Keratinocyte (primary cell): ENCODE data around the gene ITGB5. TPM values are rescaled to one million over a fixed set of nuclear protein-coding genes. Genes with fewer than 3 reads are reported as not detected.

Source experiments
- DNase-seq: peaks from one replicate; pipeline ENCODE4 v3.0.0-alpha.2; 2011; ENCODE audit warnings: low read depth, missing footprints, low spot score
- FAIRE-seq: peaks from 2 replicates; lab custom pipeline; 2011; peaks lifted over from hg19 to GRCh38; lab: Jason Lieb, UNC
- H2AFZ ChIP-seq: 2 replicates; pipeline ENCODE4 v1.6.0; 2012; ENCODE audit warnings: low read length, control low read depth, inconsistent platforms; ENCODE audit not compliant: control insufficient read depth
- H3K27ac ChIP-seq: 2 replicates; pipeline ENCODE4 v1.5.1; 2011; ENCODE audit warnings: low read length; ENCODE audit not compliant: control insufficient read depth, insufficient read depth
- H3K27me3 ChIP-seq: 3 replicates; pipeline ENCODE4 v1.6.0; 2011; ENCODE audit warnings: low read length; ENCODE audit not compliant: control insufficient read depth, insufficient read depth; ENCODE audit errors: extremely low read depth
- H3K36me3 ChIP-seq, 2 experiments: 2 replicates in 1 of 2; 3 replicates in 1 of 2; pipeline ENCODE4 v1.5.1; 2011; ENCODE audit warnings: low read length in 2 of 2, mild to moderate bottlenecking in 1 of 2; ENCODE audit not compliant: control insufficient read depth in 2 of 2, insufficient read depth in 2 of 2; ENCODE audit errors: extremely low read depth in 1 of 2
- H3K4me1 ChIP-seq: 3 replicates; pipeline ENCODE4 v1.5.1; 2011; ENCODE audit warnings: low read length; ENCODE audit not compliant: control insufficient read depth, insufficient read depth; ENCODE audit errors: extremely low read depth
- H3K4me2 ChIP-seq: 3 replicates; pipeline ENCODE4 v1.6.0; 2011; ENCODE audit warnings: low read depth, low read length; ENCODE audit not compliant: control insufficient read depth, insufficient read depth; ENCODE audit errors: extremely low read depth
- H3K4me3 ChIP-seq, 3 experiments: fragments of 200-600 bp in 1 of 3; sonication (generic) in 1 of 3; 2 replicates in 2 of 3; 3 replicates in 1 of 3; pipeline ENCODE4 v1.5.1; 2011 to 2016; ENCODE audit warnings: low read length in 3 of 3, mild to moderate bottlenecking in 3 of 3, control low read depth in 2 of 3, inconsistent platforms in 1 of 3, low read depth in 1 of 3, mixed read lengths in 1 of 3, mixed run types in 1 of 3, moderate library complexity in 1 of 3; ENCODE audit not compliant: control insufficient read depth in 2 of 3, insufficient read depth in 2 of 3; ENCODE audit errors: extremely low read depth in 1 of 3
- H3K79me2 ChIP-seq: 2 replicates; pipeline ENCODE4 v1.6.0; 2012; ENCODE audit warnings: low read length; ENCODE audit not compliant: control insufficient read depth, insufficient read depth
- H3K9ac ChIP-seq: 3 replicates; pipeline ENCODE4 v1.6.0; 2011; ENCODE audit warnings: low read length; ENCODE audit not compliant: control insufficient read depth, insufficient read depth; ENCODE audit errors: extremely low read depth
- H3K9me1 ChIP-seq: 3 replicates; pipeline ENCODE4 v1.6.0; 2011; ENCODE audit warnings: low read length; ENCODE audit not compliant: control insufficient read depth, insufficient read depth; ENCODE audit errors: extremely low read depth
- H3K9me3 ChIP-seq: 2 replicates; pipeline ENCODE4 v1.5.1; 2012; ENCODE audit warnings: low read depth, low read length; ENCODE audit not compliant: control insufficient read depth
- H4K20me1 ChIP-seq: 3 replicates; pipeline ENCODE4 v1.6.0; 2011; ENCODE audit warnings: low read length; ENCODE audit not compliant: control insufficient read depth, insufficient read depth; ENCODE audit errors: extremely low read depth
- EZH2 ChIP-seq: IDR thresholded peaks from one replicate; pipeline ENCODE4 v1.6.1; 2012; ENCODE audit warnings: inconsistent platforms, mild to moderate bottlenecking, low read length, moderate library complexity
- dilution Hi-C: fragments of 300-500 bp; cut with MboI; formaldehyde crosslinking; loops from one replicate; pipeline ENCODE4 v1.7.0; 2020; ENCODE audit warnings: low sequenced_read_pairs; ENCODE audit not compliant: extremely low pct_ligation_motif_present
- polyA plus RNA-seq, 5 experiments: library from polyadenylated mRNA; depleted of rRNA in 3 of 5; stranded (reverse) in 3 of 5; stranded (forward) in 1 of 5; unstranded in 1 of 5; fragments of >200 nt; gene quantifications; 1 replicate in 1 of 5; 2 replicates in 3 of 5; 3 replicates in 1 of 5; pipeline versions ENCODE4 v1.2.1 to v1.2.3, GENCODE V29; 2011 to 2012; ENCODE audit warnings: missing spikeins in 2 of 5, low read depth in 1 of 5, low replicate concordance in 1 of 5
- TF ChIP-seq, protein P1 (sequence below), 3 experiments: IDR thresholded peaks in 1 of 3; conservative IDR thresholded peaks in 1 of 3; optimal IDR thresholded peaks in 1 of 3; 2 replicates in 2 of 3; 3 replicates in 1 of 3; pipeline versions ENCODE3 to v1.5.1; 2011; ENCODE audit warnings: low read length in 3 of 3, mild to moderate bottlenecking in 3 of 3, moderate library complexity in 2 of 3, control low read depth in 1 of 3, inconsistent platforms in 1 of 3; ENCODE audit not compliant: insufficient read depth in 2 of 3; ENCODE audit errors: extremely low read depth in 1 of 3

ITGB5 gene
- polyA plus RNA-seq, 1 donor (not counting 4 experiments of a cell fraction or from before 2014, with no cell fraction given): 136 TPM

DNA sequence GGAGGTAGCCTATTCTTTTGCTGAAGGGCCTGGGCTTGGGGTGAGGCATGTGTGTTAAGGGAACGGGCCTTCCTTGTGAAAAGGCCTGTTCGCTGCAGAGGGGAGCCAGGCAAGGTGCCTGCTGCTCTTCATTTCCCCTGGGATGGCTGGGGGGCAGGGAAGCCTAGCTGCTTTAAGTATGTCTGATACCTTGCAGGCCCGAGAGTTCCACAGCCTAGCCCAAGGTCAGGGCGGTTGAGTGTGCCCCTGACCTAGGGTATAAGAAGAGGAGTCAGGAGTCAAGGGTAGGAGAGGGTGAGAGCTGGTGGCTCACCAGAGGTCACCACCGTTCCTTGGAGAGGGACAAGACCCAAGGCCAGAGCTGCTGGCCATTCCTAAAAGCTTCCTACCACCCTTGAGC lies 110.3 kb downstream of the ITGB5 start:
- no peak for DNase-seq
- dilution Hi-C loops: no loop called here
- Histone ChIP-seq H4K20me1 (peaks cover 2% of the 10 kb centered on the region), H3K27ac (no peak overlapping the region), H3K4me3 (no peak overlapping the region), H2AFZ (no peak overlapping the region), H3K9me1 (peaks cover 4% of the 10 kb centered on the region), H3K79me2 (no peaks in the 10 kb centered on the region), H3K4me1 (peaks cover 30% of the 10 kb centered on the region), H3K36me3 (peaks cover 16 to 32% of the 10 kb centered on the region in 2 experiments), H3K9ac (no peak overlapping the region), H3K9me3 (no peaks in the 10 kb centered on the region), H3K4me2 (no peak overlapping the region), H3K27me3 (no peaks in the 10 kb centered on the region)
- TF ChIP-seq EZH2: no peak
- TF ChIP-seq, protein P1, sequence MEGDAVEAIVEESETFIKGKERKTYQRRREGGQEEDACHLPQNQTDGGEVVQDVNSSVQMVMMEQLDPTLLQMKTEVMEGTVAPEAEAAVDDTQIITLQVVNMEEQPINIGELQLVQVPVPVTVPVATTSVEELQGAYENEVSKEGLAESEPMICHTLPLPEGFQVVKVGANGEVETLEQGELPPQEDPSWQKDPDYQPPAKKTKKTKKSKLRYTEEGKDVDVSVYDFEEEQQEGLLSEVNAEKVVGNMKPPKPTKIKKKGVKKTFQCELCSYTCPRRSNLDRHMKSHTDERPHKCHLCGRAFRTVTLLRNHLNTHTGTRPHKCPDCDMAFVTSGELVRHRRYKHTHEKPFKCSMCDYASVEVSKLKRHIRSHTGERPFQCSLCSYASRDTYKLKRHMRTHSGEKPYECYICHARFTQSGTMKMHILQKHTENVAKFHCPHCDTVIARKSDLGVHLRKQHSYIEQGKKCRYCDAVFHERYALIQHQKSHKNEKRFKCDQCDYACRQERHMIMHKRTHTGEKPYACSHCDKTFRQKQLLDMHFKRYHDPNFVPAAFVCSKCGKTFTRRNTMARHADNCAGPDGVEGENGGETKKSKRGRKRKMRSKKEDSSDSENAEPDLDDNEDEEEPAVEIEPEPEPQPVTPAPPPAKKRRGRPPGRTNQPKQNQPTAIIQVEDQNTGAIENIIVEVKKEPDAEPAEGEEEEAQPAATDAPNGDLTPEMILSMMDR (optimal IDR thresholded peaks at IDR 0.05 in 1 of 3, IDR thresholded peaks at IDR 0.05 in 1 of 3, conservative IDR thresholded peaks at IDR 0.05 in 1 of 3; ENCODE audit: extremely low read depth in 1 of 3, insufficient read depth in 2 of 3, low read length in 3 of 3): no peak
- FAIRE-seq: no peak

DNA sequence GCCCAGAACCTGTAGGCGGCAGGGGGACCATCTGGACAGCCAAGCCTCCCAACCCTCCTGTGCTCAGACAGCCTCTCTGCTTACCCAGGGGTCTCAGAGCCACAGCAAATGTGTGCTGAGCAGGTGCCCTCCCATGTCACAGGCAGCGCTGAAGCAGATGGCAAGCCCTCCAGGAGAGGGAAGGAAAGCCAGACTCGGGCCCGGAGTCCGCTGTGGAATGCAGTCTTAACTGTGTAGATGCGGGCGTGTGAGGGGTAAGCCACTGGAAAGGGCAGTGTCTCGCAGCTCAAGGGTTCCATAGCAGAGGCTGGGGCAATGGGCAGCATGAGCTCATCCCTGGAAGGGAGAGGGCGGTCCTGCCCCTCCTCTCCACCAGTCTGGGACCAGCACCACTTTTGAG lies 111.3 kb downstream of the ITGB5 start:
- H3K9me1 ChIP-seq: no peaks in the 10 kb centered on the region
- H4K20me1 ChIP-seq: no peaks in the 10 kb centered on the region
- FAIRE-seq: no peak
- H3K36me3 ChIP-seq: peaks cover 16 to 27% of the 10 kb centered on the region in 2 experiments
- dilution Hi-C loops: no loop called here
- no peaks in the 10 kb centered on the region for H3K27me3 ChIP-seq
- no peaks in the 10 kb centered on the region for H3K79me2 ChIP-seq
- no peak overlapping the region for H3K27ac ChIP-seq
- H3K9me3 ChIP-seq: no peaks in the 10 kb centered on the region
- H3K9ac ChIP-seq: no peak overlapping the region
- H3K4me2 ChIP-seq: no peak overlapping the region
- peaks cover 23% of the 10 kb centered on the region for H3K4me1 ChIP-seq
- TF ChIP-seq, protein P1 (optimal IDR thresholded peaks at IDR 0.05 in 1 of 3, IDR thresholded peaks at IDR 0.05 in 1 of 3, conservative IDR thresholded peaks at IDR 0.05 in 1 of 3; ENCODE audit: extremely low read depth in 1 of 3, insufficient read depth in 2 of 3, low read length in 3 of 3): no peak
- TF ChIP-seq EZH2: no peak
- no peak overlapping the region for H3K4me3 ChIP-seq
- no peak for DNase-seq
- no peak overlapping the region for H2AFZ ChIP-seq
